Activated naive CD8-positive, alpha-beta T cell treated with anti-CD3 and anti-CD28 coated beads, Interleukin-2, amount 50 U/mL, for 16 hours (primary cell): ENCODE measurements around the gene ITGA2.

Experiments used
- DNase-seq: peaks from one replicate; pipeline ENCODE4 v3.0.0-alpha.2; 2020; ENCODE audit warnings: low read depth, low spot score

ITGA2 gene

GRCh38 chr5:52988335-52989024 is 672 bp upstream of the ITGA2 start:
- no peak for DNase-seq

DNA sequence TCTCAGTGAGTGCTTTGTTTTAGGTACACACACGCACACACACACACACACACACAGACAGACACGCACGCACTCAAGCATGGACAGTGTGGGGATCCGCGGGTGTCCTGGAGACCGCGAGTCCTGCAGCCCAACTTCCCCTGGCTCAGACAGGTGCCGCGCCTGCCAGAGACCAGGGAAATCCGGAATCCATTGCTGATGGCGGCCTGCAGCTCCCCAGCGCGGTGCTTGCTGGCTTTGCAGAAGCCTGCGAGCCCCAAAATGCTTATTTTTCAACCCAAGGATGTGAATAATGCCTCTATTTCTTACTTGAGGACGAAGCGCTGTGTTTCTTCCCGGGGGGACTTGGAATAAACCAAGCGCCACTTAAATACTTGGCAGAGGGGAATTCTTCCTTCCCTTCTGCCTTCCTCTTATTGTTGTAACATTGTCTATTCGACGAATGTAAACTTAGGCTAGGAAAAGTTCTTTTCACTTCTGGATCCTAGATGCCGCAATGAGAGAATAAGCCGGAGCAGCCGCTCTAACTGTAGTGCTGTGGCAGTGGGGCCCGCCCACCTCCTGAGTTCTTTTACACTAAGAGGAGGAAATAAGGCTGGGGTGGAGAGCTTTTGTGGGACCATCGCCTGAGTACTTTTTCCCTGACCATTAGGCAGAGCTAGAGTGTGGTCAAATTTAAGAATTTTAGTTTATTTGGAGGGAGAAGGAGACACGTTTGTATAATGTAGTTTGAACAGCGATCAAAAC is 802 bp downstream of the ITGA2 start:
- DNase-seq, result no peak

DNA sequence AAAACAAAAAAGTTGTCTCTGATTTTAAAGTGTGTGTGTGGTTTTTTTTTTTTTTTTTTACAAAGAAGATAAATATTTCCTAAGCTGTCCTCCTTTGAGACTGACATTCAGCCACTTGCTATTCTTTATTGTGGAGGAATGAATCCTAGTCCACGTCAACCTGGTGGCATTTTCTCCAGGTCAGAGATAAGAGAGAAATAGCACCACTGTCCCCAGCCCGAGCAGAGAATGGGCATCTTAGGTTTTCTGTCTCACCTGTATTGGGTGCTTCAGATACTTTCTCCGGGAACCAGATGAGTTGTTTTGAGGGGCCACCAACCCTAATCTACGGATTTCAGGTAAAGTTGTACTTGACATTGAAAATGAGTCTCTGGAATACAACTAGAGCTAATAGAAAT is 1.4 kb downstream of the ITGA2 start:
- no peak for DNase-seq

GRCh38 chr5:52993367-52993766 is 4.2 kb downstream of the ITGA2 start:
- no peak for DNase-seq

GRCh38 chr5:52994266-52994665 is 5.1 kb downstream of the ITGA2 start:
- DNase-seq, result no peak

GRCh38 chr5:52995095-52995494 is 5.9 kb downstream of the ITGA2 start:
- DNase-seq, result no peak

DNA sequence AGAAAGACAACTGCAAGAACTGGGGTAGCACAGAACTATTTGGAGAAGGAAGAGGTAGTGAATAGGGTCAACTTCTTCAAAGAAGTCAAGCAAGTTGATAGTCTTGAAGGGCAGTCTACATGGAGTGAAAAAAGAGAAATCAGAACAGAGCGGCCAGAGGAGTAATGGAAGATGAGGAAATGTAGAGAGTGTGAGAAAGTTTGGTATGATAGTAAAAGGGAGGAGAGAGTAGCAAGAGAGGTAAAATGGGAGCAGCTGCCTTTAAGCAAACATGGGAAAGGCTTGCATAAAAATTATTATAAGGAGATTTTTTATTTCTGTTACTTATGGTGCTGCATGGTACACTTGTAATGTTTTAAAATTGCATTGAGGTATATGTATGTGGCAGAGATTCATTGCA is 6.8 kb downstream of the ITGA2 start:
- no peak for DNase-seq

GRCh38 chr5:52996979-52997378 is 7.8 kb downstream of the ITGA2 start:
- no peak for DNase-seq

- DNase-seq, result no peak
Observed at GRCh38 chr5:52997424-52997823, 8.3 kb downstream of the ITGA2 start.

DNA sequence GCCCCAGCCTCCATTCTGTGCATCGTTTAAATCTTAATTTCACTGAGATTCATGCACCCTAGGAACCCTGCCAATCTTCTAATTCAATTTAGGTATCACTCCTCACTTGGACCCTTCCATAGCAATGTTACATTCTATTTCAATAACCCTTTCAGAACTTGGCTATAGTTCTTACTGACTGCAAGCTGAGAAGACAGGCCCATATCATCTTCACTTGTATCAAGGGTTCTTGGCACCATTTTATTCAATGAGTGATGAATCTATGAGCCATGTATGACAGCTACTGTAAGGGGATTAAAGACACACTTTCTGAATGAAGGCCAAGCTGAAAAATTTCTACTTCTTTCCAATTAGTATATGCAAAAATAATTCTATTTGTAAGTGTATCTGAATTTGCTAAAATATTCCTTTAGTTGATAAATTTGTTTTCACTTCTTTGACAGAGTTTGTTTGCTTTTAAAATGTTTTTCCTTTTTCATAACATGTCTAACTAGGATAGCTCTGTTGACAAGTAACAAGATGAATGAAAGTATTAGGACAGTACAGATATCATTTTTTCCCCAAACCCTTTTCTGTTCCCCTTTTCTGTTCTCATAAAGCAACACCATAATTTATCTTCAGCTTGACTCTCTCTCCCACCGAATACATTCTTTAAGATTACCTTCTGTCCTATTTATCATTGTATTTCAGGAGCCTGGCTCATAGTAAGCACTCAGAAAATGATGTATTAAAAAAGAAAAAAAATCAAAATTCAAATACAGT is 9.6 kb downstream of the ITGA2 start:
- DNase-seq, result no peak

DNA sequence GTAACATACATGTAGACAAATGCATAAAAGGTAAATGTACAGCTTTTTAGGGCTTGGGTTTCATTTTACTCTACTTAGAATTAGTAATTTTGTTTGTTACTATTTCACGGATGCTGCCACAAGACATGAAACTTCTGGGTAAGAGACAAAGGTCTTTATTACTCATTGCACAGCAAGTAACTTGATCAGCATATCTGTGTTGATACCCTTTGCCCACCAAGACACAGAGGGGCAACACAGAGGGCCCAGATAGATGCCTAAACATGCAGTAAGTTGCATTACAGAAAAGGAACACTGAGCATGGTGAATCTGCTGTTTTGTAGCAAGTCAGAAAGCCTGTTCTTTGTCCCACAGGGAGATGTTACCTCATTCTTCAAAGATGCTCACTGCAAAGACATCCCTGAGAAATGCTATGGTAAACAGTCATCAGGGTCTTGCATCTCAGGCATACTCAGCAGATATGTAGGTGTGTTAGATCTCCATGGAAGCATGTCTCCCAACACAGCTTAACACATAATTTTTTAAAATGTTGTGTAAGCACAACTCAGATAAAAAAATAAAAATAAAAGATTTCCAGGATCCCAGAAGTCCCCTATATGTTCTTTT is 10.3 kb downstream of the ITGA2 start:
- no peak for DNase-seq

DNA sequence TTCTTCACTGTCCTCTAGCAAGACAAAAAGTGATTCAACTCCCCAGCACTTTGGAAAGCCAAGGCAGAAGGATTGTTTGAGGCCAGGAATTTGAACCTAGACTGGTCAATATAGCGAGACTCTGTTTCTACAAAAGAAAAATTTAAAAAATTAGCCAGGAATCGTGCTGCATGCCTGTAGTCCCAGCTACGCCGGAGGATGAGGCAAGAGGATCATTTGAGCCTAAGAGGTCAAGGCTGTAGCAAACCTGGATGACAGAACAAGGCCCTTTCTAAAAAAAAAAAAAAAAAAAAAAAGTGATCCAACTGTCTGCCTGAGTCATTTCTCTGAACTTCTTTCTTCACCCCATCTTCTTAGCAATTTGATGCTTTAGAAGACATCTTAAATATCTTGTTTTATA is 12.4 kb downstream of the ITGA2 start:
- no peak for DNase-seq

DNA sequence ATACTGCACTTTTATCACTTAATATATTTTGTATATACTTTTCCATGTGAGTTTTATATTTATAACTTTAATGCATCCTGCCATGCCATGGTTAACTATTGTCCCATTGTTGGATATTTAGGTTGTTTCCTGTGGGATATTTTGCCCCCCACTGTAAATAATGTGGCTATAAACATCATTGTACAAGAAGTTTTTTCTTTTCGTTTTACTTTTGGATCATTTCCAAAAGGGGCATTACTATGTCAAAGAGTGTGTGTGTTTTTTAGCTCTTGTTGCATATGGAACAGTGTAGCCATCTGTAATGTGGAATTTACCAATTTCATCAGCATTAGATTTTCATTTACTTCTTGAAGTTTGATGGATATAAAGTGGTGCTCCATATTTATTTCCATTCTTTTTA is 13.3 kb downstream of the ITGA2 start:
- no peak for DNase-seq

GRCh38 chr5:53003144-53003543 is 14.0 kb downstream of the ITGA2 start:
- DNase-seq, result no peak

- no peak for DNase-seq
Observed at GRCh38 chr5:53006911-53007890, 18.0 kb downstream of the ITGA2 start.

DNA sequence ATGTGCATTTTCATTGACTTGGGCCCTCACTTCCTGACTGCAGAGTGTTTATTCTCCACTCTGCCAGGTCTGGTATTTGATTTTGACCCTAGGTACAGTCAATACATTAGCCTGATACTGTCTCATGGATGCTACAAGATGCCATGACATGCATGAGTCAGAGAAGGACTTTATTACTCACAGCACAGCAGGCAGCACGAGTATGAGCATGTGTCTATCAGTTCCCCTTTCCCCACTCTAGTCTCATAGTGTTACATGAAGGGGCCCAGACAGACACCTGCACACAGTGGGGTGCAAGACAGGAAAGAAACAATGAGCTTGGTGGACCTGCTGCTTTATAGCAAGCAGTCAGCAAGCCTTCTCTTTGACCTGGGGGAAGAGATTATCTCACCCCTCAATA is 19.6 kb downstream of the ITGA2 start:
- no peak for DNase-seq

DNA sequence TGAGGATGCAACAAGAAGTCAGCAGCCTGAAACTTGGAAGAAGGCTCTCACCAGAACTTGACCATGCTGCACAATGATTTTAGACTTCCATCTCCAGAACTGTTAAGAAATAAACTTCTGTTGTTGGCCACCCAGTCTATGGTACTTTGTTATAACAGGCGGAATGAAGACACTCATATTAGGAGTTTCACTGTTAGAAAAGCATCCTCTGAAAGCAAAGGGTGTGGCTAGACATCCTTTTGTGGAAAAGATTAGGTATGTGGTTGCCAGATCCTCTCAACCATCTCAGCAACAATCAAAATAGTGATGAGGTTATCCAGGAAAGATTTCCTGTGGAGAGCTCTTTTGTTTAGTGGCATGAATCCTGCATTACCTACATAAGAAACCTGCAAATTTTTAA is 20.7 kb downstream of the ITGA2 start:
- DNase-seq, result no peak

GRCh38 chr5:53010814-53011213 is 21.7 kb downstream of the ITGA2 start:
- no peak for DNase-seq

DNA sequence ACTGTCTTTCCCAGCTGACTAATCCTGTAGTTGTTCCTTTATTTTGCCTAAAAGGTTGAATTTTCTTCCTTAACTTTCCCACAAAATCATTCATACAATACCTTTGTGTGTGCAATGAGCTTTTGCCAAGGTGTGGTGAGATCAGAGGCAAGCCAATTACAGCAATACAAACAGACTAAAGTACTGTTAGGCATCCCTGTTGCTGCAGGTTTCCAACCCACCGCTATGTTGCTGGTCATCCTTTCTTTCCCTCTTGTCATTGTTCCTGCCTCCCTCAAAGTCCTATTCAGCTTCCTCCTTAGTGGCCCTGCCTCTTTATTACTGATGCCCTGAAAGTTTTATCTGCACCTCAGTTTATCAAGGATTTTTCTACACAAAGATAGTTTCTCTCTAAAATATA is 22.1 kb downstream of the ITGA2 start:
- no peak for DNase-seq

DNA sequence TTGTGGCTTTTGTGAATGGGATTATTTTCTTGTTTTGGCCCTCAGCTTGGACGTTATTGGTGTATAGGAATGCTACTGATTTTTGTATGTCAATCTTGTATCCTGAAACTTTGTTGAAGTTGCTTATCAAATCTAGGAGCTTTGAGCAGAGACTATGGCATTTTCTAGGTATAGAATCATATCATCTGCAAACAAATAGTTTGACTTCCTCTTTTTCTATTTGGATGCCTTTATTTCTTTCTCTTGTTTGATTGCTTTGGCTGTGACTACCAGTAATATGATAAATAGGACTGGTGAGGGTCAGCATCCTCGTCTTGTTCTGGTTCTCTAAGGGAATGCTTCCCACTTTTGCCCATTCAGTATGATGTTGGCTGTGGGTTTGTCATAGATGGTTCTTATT is 24.7 kb downstream of the ITGA2 start:
- DNase-seq, result no peak

- DNase-seq, result no peak
Observed at GRCh38 chr5:53017383-53017782, 28.2 kb downstream of the ITGA2 start.
